ENCODE results near the gene NLGN1.

Gene NLGN1

DNA sequence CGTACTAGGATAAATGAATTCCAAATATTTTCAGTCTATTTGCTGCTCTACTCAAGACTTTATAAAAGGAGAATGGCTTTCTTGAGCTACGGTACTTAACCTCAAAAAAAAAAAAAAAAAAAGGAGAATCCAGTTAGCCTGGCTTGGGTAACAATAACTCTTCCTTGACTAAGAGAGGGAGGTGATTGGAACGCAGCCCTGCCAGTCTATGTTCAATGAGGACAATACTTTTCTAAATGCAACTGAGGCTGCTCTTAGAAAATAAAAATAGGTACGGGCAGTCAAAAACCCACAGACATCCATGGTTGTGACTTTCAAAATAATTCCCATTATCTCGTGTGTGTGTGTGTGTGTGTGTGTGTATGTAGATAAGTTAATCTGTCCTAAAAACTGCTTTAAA lies 799.9 kb downstream of the NLGN1 start:
- no peak overlapping the region for H3K4me2 ChIP-seq (ENCODE audit: low read length)
- H3K4me1 ChIP-seq (ENCODE audit: insufficient read depth, low read length, severe bottlenecking), result no peaks in the 10 kb centered on the region
- no peaks in the 10 kb centered on the region for H3K9me3 ChIP-seq (ENCODE audit: low read length)
- TF ChIP-seq, protein P1, sequence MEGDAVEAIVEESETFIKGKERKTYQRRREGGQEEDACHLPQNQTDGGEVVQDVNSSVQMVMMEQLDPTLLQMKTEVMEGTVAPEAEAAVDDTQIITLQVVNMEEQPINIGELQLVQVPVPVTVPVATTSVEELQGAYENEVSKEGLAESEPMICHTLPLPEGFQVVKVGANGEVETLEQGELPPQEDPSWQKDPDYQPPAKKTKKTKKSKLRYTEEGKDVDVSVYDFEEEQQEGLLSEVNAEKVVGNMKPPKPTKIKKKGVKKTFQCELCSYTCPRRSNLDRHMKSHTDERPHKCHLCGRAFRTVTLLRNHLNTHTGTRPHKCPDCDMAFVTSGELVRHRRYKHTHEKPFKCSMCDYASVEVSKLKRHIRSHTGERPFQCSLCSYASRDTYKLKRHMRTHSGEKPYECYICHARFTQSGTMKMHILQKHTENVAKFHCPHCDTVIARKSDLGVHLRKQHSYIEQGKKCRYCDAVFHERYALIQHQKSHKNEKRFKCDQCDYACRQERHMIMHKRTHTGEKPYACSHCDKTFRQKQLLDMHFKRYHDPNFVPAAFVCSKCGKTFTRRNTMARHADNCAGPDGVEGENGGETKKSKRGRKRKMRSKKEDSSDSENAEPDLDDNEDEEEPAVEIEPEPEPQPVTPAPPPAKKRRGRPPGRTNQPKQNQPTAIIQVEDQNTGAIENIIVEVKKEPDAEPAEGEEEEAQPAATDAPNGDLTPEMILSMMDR (IDR thresholded peaks at IDR 0.05; ENCODE audit: low read length), result no peak
- TF ChIP-seq EZH2 (IDR thresholded peaks at IDR 0.05; ENCODE audit: borderline replicate concordance, low read length), result no peak
- no peaks in the 10 kb centered on the region for H3K9me2 ChIP-seq (ENCODE audit: low read depth, low read length)
- H3K27me3 ChIP-seq (ENCODE audit: insufficient read depth, low read length), result no peaks in the 10 kb centered on the region
- no peaks in the 10 kb centered on the region for H3K36me3 ChIP-seq (ENCODE audit: insufficient read depth, low read length)
- no peak overlapping the region for H3K4me3 ChIP-seq (ENCODE audit: low read depth, low read length, poor library complexity, severe bottlenecking)
- H3K79me2 ChIP-seq (ENCODE audit: insufficient read depth, low read length), result no peaks in the 10 kb centered on the region
- no peak overlapping the region for H2AFZ ChIP-seq (ENCODE audit: low read length)
- H4K20me1 ChIP-seq (ENCODE audit: insufficient read depth, low read length), result no peaks in the 10 kb centered on the region
- no peak overlapping the region for H3K27ac ChIP-seq (ENCODE audit: low read depth, low read length, poor library complexity, severe bottlenecking)
- no peaks in the 10 kb centered on the region for H3F3A ChIP-seq (ENCODE audit: insufficient read depth, low read length)
- H3K9ac ChIP-seq (ENCODE audit: low read length), result no peak overlapping the region

DNA sequence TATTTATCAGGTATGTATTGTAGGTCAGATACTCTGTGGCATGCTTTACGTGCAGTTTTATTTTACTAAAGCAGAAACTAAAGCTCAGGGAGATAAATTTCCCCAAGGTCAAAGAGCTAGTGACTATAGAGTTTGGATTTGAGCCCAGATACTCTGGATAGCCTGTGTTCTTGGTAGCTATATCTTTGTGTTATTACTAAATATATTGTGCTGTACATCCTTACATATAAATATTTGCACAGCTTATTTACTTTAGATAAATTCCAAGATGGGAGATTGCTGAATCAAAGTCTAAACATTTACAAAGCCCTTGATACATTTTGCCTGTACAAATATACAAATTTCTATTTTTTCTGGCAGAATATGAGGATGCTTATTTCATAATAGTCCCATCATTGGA lies 800.7 kb downstream of the NLGN1 start:
- Histone ChIP-seq H3K9me3 (ENCODE audit: low read length) (no peaks in the 10 kb centered on the region), H3K4me3 (ENCODE audit: low read depth, low read length, poor library complexity, severe bottlenecking) (no peak overlapping the region), H3K9me2 (ENCODE audit: low read depth, low read length) (no peaks in the 10 kb centered on the region), H3F3A (ENCODE audit: insufficient read depth, low read length) (no peaks in the 10 kb centered on the region), H3K79me2 (ENCODE audit: insufficient read depth, low read length) (no peaks in the 10 kb centered on the region), H4K20me1 (ENCODE audit: insufficient read depth, low read length) (no peaks in the 10 kb centered on the region), H3K27ac (ENCODE audit: low read depth, low read length, poor library complexity, severe bottlenecking) (no peak overlapping the region), H3K9ac (ENCODE audit: low read length) (no peak overlapping the region), H3K27me3 (ENCODE audit: insufficient read depth, low read length) (no peaks in the 10 kb centered on the region), H3K36me3 (ENCODE audit: insufficient read depth, low read length) (no peaks in the 10 kb centered on the region), H3K4me1 (ENCODE audit: insufficient read depth, low read length, severe bottlenecking) (no peaks in the 10 kb centered on the region), H3K4me2 (ENCODE audit: low read length) (no peak overlapping the region), H2AFZ (ENCODE audit: low read length) (no peak overlapping the region)
- TF ChIP-seq, protein P1 (IDR thresholded peaks at IDR 0.05; ENCODE audit: low read length), result no peak
- TF ChIP-seq EZH2 (IDR thresholded peaks at IDR 0.05; ENCODE audit: borderline replicate concordance, low read length), result no peak

DNA sequence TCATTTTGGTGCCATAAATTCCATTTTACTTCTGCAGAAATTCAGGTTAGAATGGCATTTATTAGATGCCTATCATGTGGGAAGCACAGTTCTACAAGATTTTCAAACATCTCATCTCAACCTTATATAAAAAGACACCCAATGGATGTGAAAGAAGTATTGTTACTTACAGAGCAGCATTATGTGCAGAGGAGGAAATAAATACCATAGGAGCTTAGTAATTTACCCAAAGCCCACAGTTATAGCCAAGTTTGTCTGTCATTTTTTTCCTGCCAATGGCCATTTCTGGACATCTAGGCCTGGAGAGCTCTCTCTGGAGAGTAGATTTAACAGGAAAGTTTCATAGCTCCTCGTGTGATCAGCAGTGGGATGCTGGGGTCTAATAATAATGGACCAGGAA lies 802.2 kb downstream of the NLGN1 start:
- TF ChIP-seq EZH2 (IDR thresholded peaks at IDR 0.05; ENCODE audit: borderline replicate concordance, low read length), result no peak
- TF ChIP-seq, protein P1 (IDR thresholded peaks at IDR 0.05; ENCODE audit: low read length), result no peak
- Histone ChIP-seq H3K9me3 (ENCODE audit: low read length) (no peaks in the 10 kb centered on the region), H3K27me3 (ENCODE audit: insufficient read depth, low read length) (no peaks in the 10 kb centered on the region), H2AFZ (ENCODE audit: low read length) (no peak overlapping the region), H3K79me2 (ENCODE audit: insufficient read depth, low read length) (no peaks in the 10 kb centered on the region), H3K27ac (ENCODE audit: low read depth, low read length, poor library complexity, severe bottlenecking) (no peak overlapping the region), H3K9me2 (ENCODE audit: low read depth, low read length) (no peaks in the 10 kb centered on the region), H3K4me2 (ENCODE audit: low read length) (no peak overlapping the region), H3K36me3 (ENCODE audit: insufficient read depth, low read length) (no peaks in the 10 kb centered on the region), H3K4me3 (ENCODE audit: low read depth, low read length, poor library complexity, severe bottlenecking) (no peak overlapping the region), H4K20me1 (ENCODE audit: insufficient read depth, low read length) (no peaks in the 10 kb centered on the region), H3F3A (ENCODE audit: insufficient read depth, low read length) (no peaks in the 10 kb centered on the region), H3K4me1 (ENCODE audit: insufficient read depth, low read length, severe bottlenecking) (no peaks in the 10 kb centered on the region), H3K9ac (ENCODE audit: low read length) (no peak overlapping the region)

Data from OCI-LY1 (cell line).